Measurements from ENCODE around the gene KRT28. TPM values are rescaled to one million over a fixed set of nuclear protein-coding genes. Genes with fewer than 3 reads are reported as not detected.

KRT28 gene
- total RNA-seq, 1 donor = not detected

DNA sequence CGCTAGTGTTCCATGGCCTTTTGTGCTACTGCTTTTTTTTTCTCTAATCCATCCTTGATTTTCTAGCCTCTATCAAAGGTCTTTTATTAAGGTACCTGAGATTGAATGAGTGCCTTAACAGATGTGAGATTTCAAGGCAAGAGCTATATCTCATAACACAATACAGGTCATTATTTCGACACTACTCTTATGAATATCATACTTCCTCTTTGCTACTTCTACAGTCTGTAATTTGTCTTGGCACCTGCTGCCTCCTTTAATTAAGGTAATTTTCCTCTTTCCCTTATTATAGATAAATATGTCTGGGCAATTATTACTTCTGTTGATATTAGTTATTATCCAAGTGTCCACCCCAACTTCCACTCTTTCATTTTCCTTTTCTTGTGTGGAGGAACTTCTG is 5.3 kb downstream of the KRT28 start:
- Histone ChIP-seq H3K4me1 (ENCODE audit: insufficient read depth, low read length) (no peaks in the 10 kb centered on the region), H3K4me3 (ENCODE audit: insufficient read depth, low read length) (no peak overlapping the region), H3K4me2 (ENCODE audit: insufficient read depth, low read length) (no peak overlapping the region), H3K36me3 (ENCODE audit: insufficient read depth, low read length) (no peaks in the 10 kb centered on the region), H3K9me3 (ENCODE audit: low read depth, low read length) (no peaks in the 10 kb centered on the region), H3K79me2 (ENCODE audit: insufficient read depth, low read length) (no peaks in the 10 kb centered on the region), H3K27ac (ENCODE audit: low read depth, low read length) (no peak overlapping the region), H4K20me1 (ENCODE audit: insufficient read depth, low read length) (no peaks in the 10 kb centered on the region), H2AFZ (ENCODE audit: low read length) (no peak overlapping the region), H3K27me3 (ENCODE audit: insufficient read depth, low read length) (peaks cover 47% of the 10 kb centered on the region)
- no peak for DNase-seq (ENCODE audit: insufficient read length, low spot score, missing footprints)
- TF ChIP-seq, protein P1, sequence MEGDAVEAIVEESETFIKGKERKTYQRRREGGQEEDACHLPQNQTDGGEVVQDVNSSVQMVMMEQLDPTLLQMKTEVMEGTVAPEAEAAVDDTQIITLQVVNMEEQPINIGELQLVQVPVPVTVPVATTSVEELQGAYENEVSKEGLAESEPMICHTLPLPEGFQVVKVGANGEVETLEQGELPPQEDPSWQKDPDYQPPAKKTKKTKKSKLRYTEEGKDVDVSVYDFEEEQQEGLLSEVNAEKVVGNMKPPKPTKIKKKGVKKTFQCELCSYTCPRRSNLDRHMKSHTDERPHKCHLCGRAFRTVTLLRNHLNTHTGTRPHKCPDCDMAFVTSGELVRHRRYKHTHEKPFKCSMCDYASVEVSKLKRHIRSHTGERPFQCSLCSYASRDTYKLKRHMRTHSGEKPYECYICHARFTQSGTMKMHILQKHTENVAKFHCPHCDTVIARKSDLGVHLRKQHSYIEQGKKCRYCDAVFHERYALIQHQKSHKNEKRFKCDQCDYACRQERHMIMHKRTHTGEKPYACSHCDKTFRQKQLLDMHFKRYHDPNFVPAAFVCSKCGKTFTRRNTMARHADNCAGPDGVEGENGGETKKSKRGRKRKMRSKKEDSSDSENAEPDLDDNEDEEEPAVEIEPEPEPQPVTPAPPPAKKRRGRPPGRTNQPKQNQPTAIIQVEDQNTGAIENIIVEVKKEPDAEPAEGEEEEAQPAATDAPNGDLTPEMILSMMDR (IDR thresholded peaks at IDR 0.05; ENCODE audit: extremely low read depth, low read depth, low read length) = no peak

DNA sequence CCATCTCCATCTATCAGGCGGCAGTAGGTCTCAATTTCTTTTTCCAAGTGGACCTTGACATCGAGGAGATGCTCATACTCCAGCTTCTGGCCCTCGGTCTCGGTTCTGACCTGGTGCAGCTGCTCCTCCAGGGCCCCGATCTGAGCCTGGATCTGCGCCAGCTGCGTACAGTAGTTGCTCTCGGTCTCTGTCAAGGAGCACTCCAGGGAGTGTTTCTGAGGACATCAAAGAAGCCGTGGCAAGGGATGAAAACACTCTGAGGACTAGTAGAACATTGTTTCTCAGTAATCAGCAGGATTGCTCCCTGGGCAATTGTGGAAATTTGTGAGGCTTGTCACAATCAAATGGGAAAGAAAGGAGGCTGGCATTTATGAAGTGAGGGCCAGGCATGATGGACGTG is 5.9 kb downstream of the KRT28 start:
- DNase-seq (ENCODE audit: insufficient read length, low spot score, missing footprints) = no peak
- no peaks in the 10 kb centered on the region for H3K9me3 ChIP-seq (ENCODE audit: low read depth, low read length)
- no peaks in the 10 kb centered on the region for H3K4me1 ChIP-seq (ENCODE audit: insufficient read depth, low read length)
- H3K27ac ChIP-seq (ENCODE audit: low read depth, low read length) = no peak overlapping the region
- H4K20me1 ChIP-seq (ENCODE audit: insufficient read depth, low read length) = no peaks in the 10 kb centered on the region
- no peak overlapping the region for H2AFZ ChIP-seq (ENCODE audit: low read length)
- no peak overlapping the region for H3K4me3 ChIP-seq (ENCODE audit: insufficient read depth, low read length)
- H3K79me2 ChIP-seq (ENCODE audit: insufficient read depth, low read length) = no peaks in the 10 kb centered on the region
- TF ChIP-seq, protein P1 (IDR thresholded peaks at IDR 0.05; ENCODE audit: extremely low read depth, low read depth, low read length) = no peak
- no peaks in the 10 kb centered on the region for H3K36me3 ChIP-seq (ENCODE audit: insufficient read depth, low read length)
- H3K27me3 ChIP-seq (ENCODE audit: insufficient read depth, low read length) = peaks cover 44% of the 10 kb centered on the region
- H3K4me2 ChIP-seq (ENCODE audit: insufficient read depth, low read length) = no peak overlapping the region

DNA sequence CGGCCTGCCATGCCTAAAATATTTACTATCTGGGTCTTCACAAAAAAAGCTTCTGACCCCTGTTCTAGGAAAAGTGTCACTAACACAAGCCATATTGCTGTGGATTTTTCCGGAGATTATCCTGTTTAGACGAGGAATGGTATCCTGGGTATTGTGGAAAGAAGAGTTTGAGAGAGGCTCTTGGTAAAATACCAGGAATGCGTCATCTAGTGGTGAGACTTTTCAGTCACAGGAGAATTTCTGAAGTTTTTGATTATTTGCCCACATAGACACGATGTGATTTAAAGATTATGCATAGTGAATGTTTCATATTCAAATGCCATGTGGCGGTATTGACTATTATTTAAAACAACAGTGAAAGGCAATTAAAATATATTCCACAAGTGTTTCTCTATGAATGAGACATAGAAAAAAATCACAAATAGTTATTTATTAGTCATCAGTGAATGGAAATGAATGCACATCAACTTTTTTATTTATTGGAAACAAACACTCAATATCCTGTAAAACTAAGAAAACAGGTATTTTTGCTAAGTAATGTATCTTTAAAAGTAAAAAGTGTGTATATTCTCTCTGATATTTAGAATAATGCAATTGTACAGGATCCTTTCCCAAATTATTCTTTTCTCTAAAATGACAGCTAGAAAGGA is 7.8 kb downstream of the KRT28 start:
- H2AFZ ChIP-seq (ENCODE audit: low read length) = peak overlapping the region; percentile 44
- no peaks in the 10 kb centered on the region for H4K20me1 ChIP-seq (ENCODE audit: insufficient read depth, low read length)
- H3K27me3 ChIP-seq (ENCODE audit: insufficient read depth, low read length) = peaks cover 32% of the 10 kb centered on the region
- H3K36me3 ChIP-seq (ENCODE audit: insufficient read depth, low read length) = no peaks in the 10 kb centered on the region
- TF ChIP-seq, protein P1 (IDR thresholded peaks at IDR 0.05; ENCODE audit: extremely low read depth, low read depth, low read length) = peak; percentile 81
- H3K9me3 ChIP-seq (ENCODE audit: low read depth, low read length) = no peaks in the 10 kb centered on the region
- no peaks in the 10 kb centered on the region for H3K4me1 ChIP-seq (ENCODE audit: insufficient read depth, low read length)
- H3K27ac ChIP-seq (ENCODE audit: low read depth, low read length) = no peak overlapping the region
- peak overlapping the region; percentile 21 for H3K4me2 ChIP-seq (ENCODE audit: insufficient read depth, low read length)
- no peak overlapping the region for H3K4me3 ChIP-seq (ENCODE audit: insufficient read depth, low read length)
- no peak for DNase-seq (ENCODE audit: insufficient read length, low spot score, missing footprints)
- H3K79me2 ChIP-seq (ENCODE audit: insufficient read depth, low read length) = no peaks in the 10 kb centered on the region

DNA sequence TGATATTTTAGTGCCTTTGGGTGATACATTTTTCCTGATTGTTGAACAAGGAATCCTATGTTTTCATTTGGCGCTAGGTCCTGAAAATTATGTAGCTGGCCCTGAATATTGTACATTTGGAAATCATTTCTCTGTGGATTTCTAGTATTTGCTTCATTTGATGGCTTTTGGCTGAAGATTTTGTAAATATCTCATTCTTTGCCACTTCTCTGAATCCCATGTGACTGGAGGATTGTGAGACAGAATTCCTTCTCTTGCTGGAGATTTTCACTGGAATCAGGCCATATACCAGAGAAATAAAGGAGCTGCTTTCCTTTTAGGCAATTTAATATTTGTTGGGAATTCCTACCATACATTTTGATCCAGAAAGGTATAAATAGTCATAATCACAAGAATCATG is 8.6 kb downstream of the KRT28 start:
- Histone ChIP-seq H3K9me3 (ENCODE audit: low read depth, low read length) (no peaks in the 10 kb centered on the region), H3K4me1 (ENCODE audit: insufficient read depth, low read length) (no peaks in the 10 kb centered on the region), H3K4me2 (ENCODE audit: insufficient read depth, low read length) (peak overlapping the region; percentile 21), H2AFZ (ENCODE audit: low read length) (no peak overlapping the region), H3K27ac (ENCODE audit: low read depth, low read length) (no peak overlapping the region), H3K36me3 (ENCODE audit: insufficient read depth, low read length) (no peaks in the 10 kb centered on the region), H4K20me1 (ENCODE audit: insufficient read depth, low read length) (no peaks in the 10 kb centered on the region), H3K79me2 (ENCODE audit: insufficient read depth, low read length) (no peaks in the 10 kb centered on the region), H3K4me3 (ENCODE audit: insufficient read depth, low read length) (no peak overlapping the region), H3K27me3 (ENCODE audit: insufficient read depth, low read length) (peaks cover 25% of the 10 kb centered on the region)
- DNase-seq (ENCODE audit: insufficient read length, low spot score, missing footprints) = no peak
- TF ChIP-seq, protein P1 (IDR thresholded peaks at IDR 0.05; ENCODE audit: extremely low read depth, low read depth, low read length) = no peak

Data from osteoblast (primary cell).